NCI-H1105 (cell line): Measurements from ENCODE around the gene HOXC9.
A peak's percentile ranks its signal among the peaks of the same experiment; 100 is the strongest.

Experiments
- DNase-seq: peaks from one replicate; lab custom pipeline; 2025; lab: John Stamatoyannopoulos, UW

The HOXC9 gene

DNA sequence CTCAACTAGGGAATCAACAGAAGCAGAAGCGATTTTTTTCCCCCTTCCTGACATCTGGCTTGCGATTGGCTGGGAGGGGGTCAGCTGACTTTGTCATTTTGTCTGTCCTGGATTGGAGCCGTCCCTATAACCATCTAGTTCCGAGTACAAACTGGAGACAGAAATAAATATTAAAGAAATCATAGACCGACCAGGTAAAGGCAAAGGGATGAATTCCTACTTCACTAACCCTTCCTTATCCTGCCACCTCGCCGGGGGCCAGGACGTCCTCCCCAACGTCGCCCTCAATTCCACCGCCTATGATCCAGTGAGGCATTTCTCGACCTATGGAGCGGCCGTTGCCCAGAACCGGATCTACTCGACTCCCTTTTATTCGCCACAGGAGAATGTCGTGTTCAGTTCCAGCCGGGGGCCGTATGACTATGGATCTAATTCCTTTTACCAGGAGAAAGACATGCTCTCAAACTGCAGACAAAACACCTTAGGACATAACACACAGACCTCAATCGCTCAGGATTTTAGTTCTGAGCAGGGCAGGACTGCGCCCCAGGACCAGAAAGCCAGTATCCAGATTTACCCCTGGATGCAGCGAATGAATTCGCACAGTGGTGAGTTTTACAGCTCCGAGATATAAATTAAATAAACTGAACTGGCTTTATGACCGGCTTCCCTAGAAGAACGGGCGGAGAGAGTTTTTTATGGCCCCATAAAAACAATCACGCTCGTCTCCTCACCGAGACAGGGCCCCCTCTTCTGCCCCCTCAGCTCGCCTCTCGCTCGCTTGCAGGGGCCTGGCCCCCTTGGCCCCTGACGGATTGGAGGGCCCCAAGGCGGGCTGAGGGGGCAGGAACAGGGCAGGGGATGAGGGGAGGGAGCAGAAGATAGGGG is 28.6 kb downstream of the HOXC9 start, which contains the start of gene HOXC6:
HOXC6 (plus strand) TSS at position 127 of the 888 bp plus-strand sequence; CDS start at position 209, 82 bp downstream.
- no peak for DNase-seq

DNA sequence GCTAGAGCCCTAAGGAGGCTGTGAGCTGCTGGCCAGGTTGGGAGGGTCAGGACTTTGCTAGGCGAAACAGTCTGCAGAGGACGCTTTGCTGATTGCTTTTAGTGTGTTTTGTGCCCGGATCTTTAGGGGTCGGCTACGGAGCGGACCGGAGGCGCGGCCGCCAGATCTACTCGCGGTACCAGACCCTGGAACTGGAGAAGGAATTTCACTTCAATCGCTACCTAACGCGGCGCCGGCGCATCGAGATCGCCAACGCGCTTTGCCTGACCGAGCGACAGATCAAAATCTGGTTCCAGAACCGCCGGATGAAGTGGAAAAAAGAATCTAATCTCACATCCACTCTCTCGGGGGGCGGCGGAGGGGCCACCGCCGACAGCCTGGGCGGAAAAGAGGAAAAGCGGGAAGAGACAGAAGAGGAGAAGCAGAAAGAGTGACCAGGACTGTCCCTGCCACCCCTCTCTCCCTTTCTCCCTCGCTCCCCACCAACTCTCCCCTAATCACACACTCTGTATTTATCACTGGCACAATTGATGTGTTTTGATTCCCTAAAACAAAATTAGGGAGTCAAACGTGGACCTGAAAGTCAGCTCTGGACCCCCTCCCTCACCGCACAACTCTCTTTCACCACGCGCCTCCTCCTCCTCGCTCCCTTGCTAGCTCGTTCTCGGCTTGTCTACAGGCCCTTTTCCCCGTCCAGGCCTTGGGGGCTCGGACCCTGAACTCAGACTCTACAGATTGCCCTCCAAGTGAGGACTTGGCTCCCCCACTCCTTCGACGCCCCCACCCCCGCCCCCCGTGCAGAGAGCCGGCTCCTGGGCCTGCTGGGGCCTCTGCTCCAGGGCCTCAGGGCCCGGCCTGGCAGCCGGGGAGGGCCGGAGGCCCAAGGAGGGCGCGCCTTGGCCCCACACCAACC is 29.8 kb downstream of the HOXC9 start:
- DNase-seq = no peak

DNA sequence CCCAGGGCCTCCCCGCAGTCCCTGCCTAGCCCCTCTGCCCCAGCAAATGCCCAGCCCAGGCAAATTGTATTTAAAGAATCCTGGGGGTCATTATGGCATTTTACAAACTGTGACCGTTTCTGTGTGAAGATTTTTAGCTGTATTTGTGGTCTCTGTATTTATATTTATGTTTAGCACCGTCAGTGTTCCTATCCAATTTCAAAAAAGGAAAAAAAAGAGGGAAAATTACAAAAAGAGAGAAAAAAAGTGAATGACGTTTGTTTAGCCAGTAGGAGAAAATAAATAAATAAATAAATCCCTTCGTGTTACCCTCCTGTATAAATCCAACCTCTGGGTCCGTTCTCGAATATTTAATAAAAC is 30.5 kb downstream of the HOXC9 start:
- no peak for DNase-seq

DNA sequence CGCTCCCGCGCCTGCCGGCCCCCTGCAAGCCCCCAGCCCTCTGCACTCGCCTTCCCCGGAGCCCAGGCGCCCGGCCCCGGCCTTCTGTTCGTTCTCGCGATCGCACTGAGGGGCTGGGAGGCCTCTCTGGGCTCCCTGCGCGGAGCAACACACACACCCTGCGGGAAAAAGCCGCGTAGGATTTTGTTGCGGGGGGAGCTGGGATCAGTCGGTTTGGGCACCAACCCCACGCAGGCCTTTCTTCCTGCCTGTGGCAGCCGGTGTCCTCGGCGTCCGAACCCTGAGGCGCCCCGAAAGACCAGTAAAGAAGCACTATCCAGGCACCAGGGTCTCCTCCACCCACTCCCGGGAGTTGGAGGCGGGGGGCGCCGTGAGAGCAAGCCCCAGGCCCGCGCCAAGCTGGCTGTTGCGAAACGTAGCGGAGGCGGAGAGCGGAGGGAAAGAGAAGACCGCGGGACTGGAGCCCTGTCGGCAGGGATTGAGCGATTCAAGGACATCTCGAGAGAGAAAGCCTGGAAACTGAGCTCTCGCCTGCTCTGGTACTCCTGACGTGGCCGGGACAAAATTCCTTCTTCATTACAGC is 31.0 kb downstream of the HOXC9 start:
- DNase-seq = no peak

DNA sequence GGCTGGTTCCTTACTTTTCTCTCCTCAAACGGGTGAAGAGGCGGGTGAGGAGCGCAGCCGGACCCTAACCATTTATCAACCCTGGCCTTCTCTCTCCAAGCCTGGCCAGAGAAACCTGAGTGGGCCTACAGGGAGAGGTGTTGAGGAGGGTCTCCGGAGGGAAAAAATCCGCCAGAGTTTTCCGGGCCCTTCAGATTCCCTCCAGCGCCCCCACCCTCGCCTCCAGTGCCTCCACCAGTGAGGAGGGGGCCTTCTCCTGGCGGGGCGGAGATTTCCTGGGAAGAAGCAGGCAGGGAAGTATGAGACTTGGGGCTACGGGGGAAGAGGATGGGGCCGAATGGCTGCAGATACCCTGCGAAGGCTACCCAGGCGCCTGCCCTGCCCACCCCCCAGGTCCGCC is 31.5 kb downstream of the HOXC9 start:
- no peak for DNase-seq

DNA sequence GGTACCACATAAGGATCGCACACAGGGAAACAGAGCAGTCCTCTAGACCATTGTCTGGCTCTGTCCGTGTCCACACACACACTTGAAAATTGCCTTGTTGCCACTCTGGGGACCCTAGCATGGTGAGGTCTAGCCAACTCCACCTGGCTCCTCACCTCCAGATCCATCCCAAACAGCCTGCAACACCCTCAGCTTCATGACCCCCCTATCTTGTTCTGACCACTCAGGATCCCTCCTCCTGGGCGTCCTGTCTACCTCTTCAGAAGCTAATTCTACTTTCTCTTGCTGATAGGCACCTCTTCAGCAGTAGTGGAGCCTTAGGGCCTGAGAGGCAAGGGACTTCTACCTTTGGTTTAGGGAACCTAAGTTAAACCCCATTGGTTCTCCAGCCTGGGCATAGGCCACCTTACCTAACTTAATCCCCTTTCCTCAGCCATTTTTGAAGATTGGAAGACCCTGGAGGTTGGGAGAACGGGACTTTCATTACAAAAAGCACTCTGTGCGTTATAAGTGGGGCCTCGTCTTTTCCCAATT is 32.2 kb downstream of the HOXC9 start:
- no peak for DNase-seq

DNA sequence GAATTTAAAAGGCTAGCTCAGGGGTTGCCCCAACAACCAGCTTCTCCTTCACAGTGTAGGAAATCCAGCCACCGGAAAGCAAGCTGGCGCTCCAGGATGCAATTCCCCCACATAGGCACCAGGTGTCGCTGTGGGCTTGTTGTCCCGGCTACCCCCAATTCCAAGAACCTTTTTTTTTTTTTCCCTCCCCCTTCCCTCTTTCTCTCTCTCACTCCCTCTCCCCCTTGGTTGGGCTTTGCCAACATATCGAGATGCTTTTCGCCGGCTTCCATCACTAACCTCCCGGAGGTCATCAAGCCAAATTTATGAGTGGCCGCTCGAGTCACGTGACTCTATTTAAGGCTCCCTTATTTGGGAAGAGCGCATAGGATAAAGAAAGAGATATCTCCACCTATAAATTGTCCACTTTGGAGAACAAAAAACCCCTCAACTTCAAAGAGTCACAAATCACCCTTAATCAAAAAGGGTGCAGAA is 32.7 kb downstream of the HOXC9 start, which contains the start of gene HOXC5:
HOXC5 (plus strand) TSS at position 424 of the 474 bp plus-strand sequence. CDS start 73 bp downstream, outside the sequence.
- DNase-seq = peak; percentile 79

DNA sequence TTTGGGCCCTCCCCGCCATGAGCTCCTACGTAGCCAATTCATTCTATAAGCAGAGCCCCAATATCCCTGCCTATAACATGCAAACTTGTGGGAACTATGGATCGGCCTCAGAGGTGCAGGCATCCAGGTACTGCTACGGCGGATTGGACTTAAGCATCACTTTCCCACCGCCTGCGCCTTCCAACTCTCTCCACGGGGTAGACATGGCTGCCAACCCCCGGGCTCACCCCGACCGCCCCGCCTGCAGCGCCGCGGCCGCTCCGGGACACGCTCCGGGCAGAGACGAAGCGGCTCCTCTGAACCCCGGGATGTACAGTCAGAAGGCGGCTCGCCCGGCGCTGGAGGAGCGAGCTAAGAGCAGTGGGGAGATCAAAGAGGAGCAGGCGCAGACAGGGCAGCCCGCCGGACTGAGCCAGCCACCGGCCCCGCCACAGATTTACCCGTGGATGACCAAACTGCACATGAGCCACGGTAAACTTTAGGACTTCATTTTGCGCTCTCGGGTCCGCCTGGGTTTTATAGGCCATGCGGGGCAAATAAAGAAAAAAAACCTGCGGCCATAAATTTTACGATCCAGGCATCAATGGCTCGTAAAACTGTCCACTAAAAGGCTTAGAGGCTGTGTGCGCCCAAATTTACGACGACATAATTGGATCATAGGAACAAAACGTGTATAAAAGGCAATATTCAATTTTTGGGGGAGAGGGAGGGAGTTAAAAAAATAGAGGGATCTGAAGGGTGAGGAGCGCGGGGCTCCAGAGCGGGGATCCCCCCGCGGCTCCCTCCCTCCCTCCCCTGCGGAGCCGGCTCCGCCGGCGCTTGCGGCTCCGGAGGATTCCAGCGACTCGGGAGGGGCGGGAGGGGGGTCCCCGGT is 33.4 kb downstream of the HOXC9 start:
- DNase-seq = peak; percentile 20

DNA sequence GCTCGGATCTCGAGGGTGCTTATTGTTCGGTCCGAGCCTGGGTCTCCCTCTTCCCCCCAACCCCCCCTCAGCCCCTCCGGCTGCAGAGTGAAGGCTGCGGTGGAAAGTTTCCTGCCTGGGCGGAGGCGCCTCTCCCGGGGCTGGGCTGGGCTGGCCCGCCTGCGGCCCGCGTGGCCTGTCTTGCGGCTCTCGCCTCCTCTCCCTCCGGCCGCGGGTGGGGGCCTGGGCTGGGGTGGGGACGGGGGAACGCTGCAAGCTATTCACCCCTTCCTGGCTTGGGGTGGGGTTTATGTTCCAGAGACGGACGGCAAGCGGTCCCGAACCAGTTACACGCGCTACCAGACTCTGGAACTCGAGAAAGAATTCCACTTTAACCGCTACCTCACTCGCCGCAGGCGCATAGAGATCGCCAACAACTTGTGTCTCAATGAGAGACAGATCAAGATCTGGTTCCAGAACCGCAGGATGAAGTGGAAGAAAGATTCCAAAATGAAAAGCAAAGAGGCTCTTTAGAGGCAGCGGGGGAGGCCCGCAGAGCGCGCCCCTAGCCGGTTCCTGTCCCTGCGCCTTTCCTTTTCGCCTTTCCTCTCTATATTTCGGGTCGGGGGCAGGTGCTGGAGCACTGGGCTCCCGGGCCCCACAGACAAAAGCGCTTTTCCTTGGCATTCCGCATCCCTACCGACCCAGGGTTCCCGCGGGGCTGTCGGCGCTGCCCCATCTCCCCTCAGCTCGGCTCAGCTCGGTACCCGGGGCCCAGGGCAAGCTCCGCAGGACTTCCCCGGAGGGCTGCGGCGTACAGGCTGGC is 34.2 kb downstream of the HOXC9 start:
- no peak for DNase-seq

DNA sequence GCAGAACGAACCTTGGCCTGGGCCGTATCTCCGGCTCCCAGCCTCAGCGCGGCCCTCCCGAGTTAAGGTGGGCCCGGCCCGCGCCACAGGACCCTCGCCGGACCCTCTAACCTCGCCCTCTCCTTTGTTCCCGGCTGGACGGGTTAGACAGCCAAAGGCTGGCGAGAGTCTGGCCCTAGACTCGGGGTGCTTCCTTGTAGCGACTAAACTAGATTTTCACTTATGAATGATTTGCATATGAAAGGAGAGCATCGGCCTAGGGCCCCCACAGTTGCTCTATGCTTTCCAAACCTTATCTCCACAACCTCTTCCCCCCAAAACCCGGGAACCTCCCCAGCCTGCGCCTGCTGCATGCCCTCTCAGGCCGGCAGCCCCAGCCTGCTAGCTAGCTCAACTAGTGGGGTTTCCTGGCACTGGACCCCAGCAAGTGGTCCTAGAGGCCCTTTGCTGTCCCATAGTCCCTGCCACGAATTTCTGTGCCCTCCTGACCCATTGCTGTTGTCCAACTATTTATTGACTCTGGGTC is 34.9 kb downstream of the HOXC9 start:
- DNase-seq = no peak

DNA sequence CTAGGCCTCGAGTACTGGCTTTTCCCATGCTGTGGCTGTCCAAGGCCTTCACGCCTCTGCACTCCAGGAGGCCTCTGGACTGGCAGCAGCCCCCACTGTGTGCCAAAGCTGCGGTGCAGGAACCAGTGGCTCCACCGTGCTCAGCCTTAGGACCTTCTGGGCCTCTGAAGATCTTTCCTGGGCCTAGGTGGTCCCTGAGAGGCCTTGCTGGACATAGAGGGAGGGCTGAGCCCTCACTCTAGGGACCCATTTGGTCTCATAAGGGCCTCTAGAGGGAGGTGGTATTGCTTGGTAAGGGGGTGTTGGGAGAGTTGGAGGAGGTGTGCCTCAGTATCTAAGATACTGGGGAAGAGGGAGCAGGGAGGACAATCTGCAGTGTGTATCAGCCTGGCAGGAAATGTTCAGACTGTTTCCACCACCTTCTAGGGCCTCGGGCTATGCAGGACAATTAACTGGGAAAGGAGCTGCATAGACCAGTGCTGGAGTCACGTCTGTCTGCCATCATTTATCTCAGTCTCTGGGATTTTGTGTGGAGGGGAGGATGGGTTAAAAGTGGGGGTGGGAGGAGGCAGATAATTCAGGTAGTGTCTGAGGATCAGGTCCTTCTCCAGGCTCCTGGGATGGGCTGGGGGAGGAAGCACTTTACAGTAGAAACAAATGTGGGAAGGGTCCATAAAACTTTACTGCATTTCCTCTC is 35.8 kb downstream of the HOXC9 start:
- DNase-seq = no peak

DNA sequence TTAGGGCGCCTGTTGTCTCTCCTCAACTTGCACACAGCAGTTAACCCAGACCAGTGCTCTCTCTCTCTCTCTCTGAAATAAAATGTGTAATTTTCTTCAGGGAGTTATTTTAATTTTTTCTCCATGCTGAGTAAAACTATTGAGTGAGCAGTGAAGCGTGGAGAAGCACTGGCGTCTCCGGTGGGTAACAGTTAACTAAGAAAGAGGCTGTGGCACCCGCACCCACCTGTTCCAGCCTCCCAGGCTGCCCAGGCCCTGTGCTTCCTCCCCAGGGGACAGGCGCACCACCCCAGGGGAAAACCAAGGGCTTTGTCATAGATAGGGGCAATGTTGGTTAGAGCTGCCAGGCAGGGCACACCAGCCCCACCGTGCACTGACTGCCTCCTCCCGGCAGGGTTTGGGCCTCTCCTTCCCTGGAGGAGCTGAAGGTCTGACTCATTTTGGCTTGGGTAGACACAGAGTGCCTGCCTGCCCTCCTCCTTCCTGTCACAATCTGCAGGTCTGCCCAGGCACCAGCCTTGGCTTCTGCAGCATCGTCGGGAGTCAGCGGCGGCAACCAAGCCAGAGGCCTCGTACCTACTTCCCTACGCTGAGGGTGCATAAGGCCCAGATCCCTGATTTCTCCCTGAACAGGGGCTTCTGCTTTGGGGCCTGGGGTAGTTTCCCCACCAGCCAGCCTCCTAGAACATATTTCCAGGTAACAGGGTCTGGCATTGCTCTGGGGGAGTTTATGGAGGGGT is 36.8 kb downstream of the HOXC9 start:
- DNase-seq = peak; percentile 51

DNA sequence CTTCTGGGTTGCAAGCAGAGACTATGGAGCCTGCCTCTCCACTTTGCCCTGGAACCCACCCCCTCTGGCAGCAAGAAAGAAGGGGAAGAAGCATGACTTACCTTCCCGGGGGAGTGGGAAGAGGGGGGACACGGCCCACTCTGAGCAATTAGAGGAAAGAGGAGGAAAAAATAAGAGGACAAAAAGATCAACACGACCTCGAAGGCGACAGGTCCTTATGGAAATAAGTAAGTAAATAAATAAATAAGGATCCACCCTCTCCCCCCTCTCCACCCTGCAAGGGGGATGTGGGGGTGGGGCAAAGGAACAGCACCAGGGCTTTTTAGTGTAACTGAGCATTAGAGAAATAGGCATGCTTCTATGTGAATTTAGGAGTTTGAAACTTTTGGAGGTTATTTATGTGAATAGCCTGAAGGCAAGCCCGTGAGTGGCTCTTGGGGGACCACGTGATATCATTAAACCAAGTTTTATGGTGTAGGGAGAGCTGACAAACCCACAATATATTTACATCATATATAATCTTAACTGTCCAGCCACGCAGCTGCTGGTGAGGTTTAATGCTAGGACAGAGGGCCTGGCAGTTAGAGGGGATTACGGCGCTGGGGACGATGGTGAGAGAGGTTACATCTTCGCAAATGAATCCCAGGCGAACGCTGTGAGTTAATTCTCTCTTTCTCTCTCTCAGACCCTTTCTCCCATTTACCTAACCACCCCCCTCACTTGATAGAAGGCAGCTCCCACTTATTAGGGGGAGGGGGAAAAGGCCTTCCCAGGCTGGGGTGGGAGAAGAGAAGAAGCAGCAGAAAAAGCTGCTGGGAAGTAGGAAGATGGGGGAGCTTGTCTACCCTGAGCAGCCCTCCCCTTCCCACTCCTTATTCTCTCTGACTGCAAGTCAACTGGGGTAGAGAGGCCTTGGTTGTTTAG is 37.7 kb downstream of the HOXC9 start:
- no peak for DNase-seq

DNA sequence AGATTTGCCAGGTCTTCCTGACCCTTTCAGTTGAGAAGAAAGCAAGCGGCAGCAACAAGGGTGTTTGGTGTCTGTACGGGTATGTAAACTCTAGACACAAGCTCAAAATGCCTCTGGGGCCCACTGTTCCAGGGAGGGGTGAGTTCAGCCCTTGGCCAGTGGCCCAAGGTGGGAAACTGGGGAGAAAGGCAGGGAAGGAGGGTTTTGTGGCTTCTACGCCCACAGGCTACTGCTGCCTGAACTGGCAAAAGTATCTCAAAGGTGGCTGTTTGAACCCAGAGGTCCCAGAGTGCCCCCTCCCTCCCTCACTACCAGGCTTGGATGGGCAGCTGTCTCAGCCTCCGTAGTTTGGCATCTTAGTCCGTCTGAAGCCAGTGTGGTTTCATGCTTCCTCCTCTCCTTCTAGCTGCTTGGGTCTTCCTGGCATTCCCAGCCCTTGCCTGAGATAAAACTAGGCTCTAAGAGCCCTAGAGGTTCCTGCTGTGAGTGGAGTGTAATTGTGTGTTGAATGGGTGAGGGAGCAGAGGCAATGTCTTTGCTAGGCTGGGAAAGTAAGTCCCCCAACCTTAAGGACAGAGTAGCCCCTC is 38.4 kb downstream of the HOXC9 start:
- no peak for DNase-seq

DNA sequence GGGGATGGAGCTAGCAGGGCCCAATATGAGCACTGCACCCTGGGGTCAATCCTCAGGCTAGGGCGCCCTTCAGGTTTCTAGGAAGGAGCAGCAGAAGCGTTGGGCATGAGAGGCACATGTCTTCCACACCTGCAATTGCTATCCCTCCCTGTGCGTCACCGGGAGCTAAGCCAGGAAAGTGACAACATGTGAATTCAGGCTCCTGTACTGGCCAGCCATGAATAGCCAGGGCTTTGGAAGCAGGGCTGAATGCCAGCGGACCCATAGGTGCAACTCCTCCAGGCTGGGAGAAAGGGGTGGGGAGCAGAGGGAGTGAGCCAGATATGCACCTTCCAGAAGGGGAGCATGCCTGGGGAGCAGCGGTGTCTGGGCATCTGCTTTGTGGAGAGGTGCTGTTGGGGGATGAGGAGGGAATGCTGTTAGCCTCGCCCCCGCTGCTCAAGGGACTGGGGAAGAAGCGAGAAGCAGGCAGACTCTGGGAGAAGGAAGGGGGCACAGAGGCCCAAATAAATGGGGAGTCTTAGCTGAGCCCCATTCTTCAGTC is 39.0 kb downstream of the HOXC9 start:
- DNase-seq = no peak

DNA sequence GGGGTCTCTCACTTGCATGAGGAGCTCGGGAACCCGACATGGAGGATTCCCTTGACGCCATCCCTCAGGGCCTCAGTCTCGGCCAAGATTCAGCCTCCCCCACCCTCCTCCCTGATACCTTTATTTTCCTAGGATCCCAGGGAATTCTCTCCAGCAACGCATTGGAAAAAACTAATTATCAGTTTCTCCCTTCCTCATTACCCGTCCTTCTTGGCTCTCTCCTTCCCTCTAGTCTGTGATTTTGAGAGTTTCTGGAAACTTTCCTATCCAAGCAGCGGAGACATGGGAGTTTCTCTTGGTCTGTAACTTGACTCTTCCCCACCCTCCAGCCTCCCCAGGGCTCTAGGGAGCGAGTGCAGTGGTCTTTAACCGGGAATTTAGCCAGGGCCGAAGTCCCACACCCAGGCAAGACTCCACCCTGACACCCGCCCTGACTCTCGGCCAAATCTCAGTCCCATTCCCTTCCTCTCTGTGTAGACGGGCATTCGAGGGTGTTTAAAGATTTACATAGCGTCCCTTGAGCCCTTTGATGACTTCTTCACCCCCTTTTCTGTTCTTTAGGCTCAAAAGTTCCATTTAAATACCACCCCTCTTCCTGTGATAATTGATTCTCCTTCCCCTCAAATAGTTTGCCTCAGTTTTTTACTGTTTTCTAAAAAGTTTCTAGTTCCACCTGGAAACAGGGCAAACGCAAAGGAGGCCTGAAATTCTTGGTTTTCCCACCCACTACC is 39.6 kb downstream of the HOXC9 start:
- no peak for DNase-seq
